Chondrocyte (in vitro differentiated cells): ENCODE results near the gene GALNTL6. TPM values are rescaled to one million over a fixed set of nuclear protein-coding genes. Genes with fewer than 3 reads are reported as not detected.
"Not testable (repeated sequence)": the region's sequence is repeated elsewhere in the genome, so short reads cannot be mapped to it uniquely, and the experiment has no call there.

Experiments used
- DNase-seq: peaks from one replicate; pipeline ENCODE4 v3.0.0; 2021; ENCODE audit warnings: mixed read lengths, low spot score
- H3K27ac Mint-ChIP-seq: one replicate; pipeline ENCODE4 v1.8.0; 2021; ENCODE audit warnings: mild to moderate bottlenecking, moderate library complexity, mixed read lengths; ENCODE audit not compliant: unreplicated experiment
- H3K27me3 Mint-ChIP-seq: 2 replicates; pipeline ENCODE4 v1.8.0; 2021; ENCODE audit warnings: low read depth, mixed read lengths
- H3K36me3 Mint-ChIP-seq: 2 replicates; pipeline ENCODE4 v1.8.0; 2021; ENCODE audit warnings: low read depth, mixed read lengths
- H3K4me1 Mint-ChIP-seq: 2 replicates; pipeline ENCODE4 v1.8.0; 2021; ENCODE audit warnings: low read depth, mild to moderate bottlenecking, mixed read lengths
- H3K4me3 Mint-ChIP-seq: one replicate; pipeline ENCODE4 v1.8.0; 2021; ENCODE audit warnings: mild to moderate bottlenecking, moderate library complexity, mixed read lengths; ENCODE audit not compliant: unreplicated experiment
- H3K9me3 Mint-ChIP-seq: 2 replicates; pipeline ENCODE4 v1.8.0; 2021; ENCODE audit warnings: low read depth, mixed read lengths
- total RNA-seq: library from RNA; stranded (reverse); gene quantifications from 3 replicates; pipeline ENCODE4 v1.2.1, GENCODE V29; 2021
- TF ChIP-seq, protein P1 (sequence below): fragments of 200-600 bp; sonication (generic); IDR thresholded peaks from 2 replicates; pipeline ENCODE4 v1.5.0; 2021; ENCODE audit warnings: antibody characterized with exemption, mild to moderate bottlenecking, moderate library complexity

GALNTL6 gene
- total RNA-seq, 1 donor from 2014 or later = not detected

DNA sequence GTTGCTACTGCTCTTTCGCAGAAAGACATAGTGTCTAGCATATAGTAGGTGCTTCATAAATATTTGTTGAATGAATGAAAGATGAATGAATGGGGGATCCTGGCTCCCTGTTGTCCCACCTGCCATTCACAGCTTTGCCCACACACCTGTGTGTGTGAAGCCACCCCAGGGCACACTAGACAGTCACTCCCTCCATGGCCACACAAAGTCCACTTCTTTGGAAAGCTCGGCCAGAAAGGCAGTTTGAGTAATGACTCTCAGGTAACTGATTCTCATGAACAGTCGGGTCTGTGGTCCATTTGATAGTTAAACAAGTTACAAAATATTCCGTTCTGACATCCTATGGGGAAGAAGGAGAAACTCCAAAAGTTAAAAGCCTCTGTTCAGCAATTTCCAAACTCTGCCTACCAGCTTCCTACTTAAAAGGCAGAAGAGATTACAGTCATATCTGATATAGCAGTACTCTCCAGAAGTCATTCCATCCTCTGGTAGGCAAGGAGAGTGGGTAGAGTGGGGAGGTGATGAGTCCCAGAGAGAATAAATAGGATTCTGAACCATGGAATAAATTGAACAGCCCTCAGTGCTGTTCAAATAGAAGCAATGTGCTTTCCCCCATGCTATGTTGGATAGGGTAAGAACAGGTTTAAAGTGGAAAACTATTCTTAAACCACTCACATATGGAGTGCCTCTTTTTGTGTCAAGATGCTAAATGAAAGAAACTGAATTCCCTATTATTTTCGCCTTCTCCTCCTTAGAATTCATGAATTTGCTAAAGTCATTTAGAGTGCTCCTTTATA lies 1150.5 kb downstream of the GALNTL6 start:
- Mint-ChIP-seq H3K27me3 (peaks cover 31% of the 10 kb centered on the region), H3K27ac (no peak overlapping the region), H3K4me3 (no peak overlapping the region), H3K36me3 (peaks cover 2% of the 10 kb centered on the region), H3K4me1 (peaks cover 22% of the 10 kb centered on the region), H3K9me3 (peaks cover 3% of the 10 kb centered on the region)
- TF ChIP-seq, protein P1, sequence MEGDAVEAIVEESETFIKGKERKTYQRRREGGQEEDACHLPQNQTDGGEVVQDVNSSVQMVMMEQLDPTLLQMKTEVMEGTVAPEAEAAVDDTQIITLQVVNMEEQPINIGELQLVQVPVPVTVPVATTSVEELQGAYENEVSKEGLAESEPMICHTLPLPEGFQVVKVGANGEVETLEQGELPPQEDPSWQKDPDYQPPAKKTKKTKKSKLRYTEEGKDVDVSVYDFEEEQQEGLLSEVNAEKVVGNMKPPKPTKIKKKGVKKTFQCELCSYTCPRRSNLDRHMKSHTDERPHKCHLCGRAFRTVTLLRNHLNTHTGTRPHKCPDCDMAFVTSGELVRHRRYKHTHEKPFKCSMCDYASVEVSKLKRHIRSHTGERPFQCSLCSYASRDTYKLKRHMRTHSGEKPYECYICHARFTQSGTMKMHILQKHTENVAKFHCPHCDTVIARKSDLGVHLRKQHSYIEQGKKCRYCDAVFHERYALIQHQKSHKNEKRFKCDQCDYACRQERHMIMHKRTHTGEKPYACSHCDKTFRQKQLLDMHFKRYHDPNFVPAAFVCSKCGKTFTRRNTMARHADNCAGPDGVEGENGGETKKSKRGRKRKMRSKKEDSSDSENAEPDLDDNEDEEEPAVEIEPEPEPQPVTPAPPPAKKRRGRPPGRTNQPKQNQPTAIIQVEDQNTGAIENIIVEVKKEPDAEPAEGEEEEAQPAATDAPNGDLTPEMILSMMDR = no peak
- DNase-seq = no peak

DNA sequence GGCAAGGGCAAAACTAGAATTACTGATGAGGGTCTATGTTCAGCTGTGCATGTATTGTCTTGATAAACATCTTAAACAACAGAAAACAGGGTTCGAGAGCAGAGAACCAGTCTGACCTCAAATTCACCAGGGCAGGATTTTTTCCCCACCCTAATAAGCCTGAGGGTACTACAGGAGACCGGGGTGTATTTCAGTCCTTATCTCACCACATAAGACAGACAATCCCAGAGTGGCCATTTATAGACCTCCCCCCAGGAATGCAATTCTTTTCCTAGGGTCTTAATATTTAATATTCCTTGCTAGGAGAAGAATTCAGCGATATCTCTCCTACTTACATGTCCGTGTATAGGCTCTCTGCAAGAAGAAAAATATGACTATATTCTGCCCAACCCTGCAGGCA lies 1157.0 kb downstream of the GALNTL6 start:
- peaks cover 10% of the 10 kb centered on the region for H3K36me3 Mint-ChIP-seq
- H3K27me3 Mint-ChIP-seq = peaks cover 36% of the 10 kb centered on the region
- H3K27ac Mint-ChIP-seq, H3K4me3 Mint-ChIP-seq, H3K4me1 Mint-ChIP-seq, DNase-seq: not testable (repeated sequence)
- peaks cover 22% of the 10 kb centered on the region for H3K9me3 Mint-ChIP-seq

DNA sequence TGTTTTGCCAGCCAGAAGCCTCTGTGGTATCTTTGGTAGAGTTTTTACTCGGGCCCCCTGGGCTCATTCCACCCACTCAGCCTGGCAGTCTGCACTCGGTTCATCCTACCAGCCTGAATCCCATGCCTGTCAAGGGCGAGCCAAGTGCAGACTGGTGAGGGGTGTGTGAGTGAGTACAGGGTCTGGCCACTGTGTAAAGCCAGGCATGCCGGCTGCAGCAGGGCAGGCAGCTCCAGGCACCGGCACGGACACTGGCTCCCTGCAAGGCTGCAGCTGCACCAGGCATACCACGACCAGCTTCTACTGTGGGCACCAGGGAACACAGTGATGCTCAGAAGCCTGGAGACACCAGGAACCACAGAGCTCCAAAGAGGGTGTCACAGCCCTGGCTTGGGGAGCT lies 1161.4 kb downstream of the GALNTL6 start:
- peaks cover 14% of the 10 kb centered on the region for H3K4me1 Mint-ChIP-seq
- peaks cover 20% of the 10 kb centered on the region for H3K27me3 Mint-ChIP-seq
- H3K36me3 Mint-ChIP-seq = peaks cover 6% of the 10 kb centered on the region
- H3K4me3 Mint-ChIP-seq = no peak overlapping the region
- no peak overlapping the region for H3K27ac Mint-ChIP-seq
- TF ChIP-seq, protein P1 = no peak
- H3K9me3 Mint-ChIP-seq = peaks cover 11% of the 10 kb centered on the region
- no peak for DNase-seq

- no peak overlapping the region for H3K4me3 Mint-ChIP-seq
- TF ChIP-seq, protein P1 = no peak
- H3K4me1 Mint-ChIP-seq = peaks cover 14% of the 10 kb centered on the region
- H3K36me3 Mint-ChIP-seq = no peaks in the 10 kb centered on the region
- DNase-seq = no peak
- H3K27ac Mint-ChIP-seq = no peak overlapping the region
- H3K9me3 Mint-ChIP-seq = peaks cover under 1% of the 10 kb centered on the region
- peaks cover 13% of the 10 kb centered on the region for H3K27me3 Mint-ChIP-seq
These were observed 1162.5 kb downstream of the GALNTL6 start for GRCh38 chr4:172975651-172976229.

- not testable (repeated sequence) for DNase-seq, H3K27ac Mint-ChIP-seq, H3K9me3 Mint-ChIP-seq, H3K4me3 Mint-ChIP-seq, H3K36me3 Mint-ChIP-seq, H3K27me3 Mint-ChIP-seq
- peaks cover 22% of the 10 kb centered on the region for H3K4me1 Mint-ChIP-seq
These were observed 1164.4 kb downstream of the GALNTL6 start for GRCh38 chr4:172977491-172978041.

DNA sequence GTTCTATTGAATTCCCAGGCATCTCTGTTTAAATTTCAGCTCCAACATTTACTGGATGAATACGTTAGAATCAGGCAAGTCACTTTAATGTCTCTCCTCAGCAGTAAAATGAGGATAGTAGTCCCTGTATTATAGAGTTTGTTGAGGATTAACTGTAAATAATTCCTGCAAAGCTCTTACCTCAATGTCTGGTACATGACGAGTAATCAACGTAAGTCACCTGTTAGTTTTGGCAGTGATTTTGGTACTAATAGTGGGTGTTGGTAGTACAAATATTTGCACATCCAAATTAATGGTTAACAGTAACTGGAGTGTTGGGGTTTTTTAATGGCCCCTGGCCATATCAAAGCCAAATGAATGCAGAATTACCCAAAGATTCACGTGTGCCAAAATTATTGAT lies 1165.6 kb downstream of the GALNTL6 start:
- no peaks in the 10 kb centered on the region for H3K27me3 Mint-ChIP-seq
- no peak for DNase-seq
- H3K27ac Mint-ChIP-seq = no peak overlapping the region
- H3K36me3 Mint-ChIP-seq = peaks cover 1% of the 10 kb centered on the region
- peaks cover 6% of the 10 kb centered on the region for H3K9me3 Mint-ChIP-seq
- H3K4me1 Mint-ChIP-seq = peaks cover 25% of the 10 kb centered on the region
- no peak overlapping the region for H3K4me3 Mint-ChIP-seq
- TF ChIP-seq, protein P1 = no peak
